Kidney epithelial cell (primary cell): ENCODE measurements around the gene TRDMT1. TPM values are rescaled to one million over a fixed set of nuclear protein-coding genes. Genes with fewer than 3 reads are reported as not detected.
"Not testable (repeated sequence)": the region's sequence is repeated elsewhere in the genome, so short reads cannot be mapped to it uniquely, and the experiment has no call there.

Experiments
- DNase-seq: peaks from one replicate; pipeline ENCODE4 v3.0.0-alpha.2; 2010; ENCODE audit warnings: low read depth
- H3K27me3 ChIP-seq: 2 replicates; pipeline ENCODE4 v1.6.0; 2011; ENCODE audit warnings: low read length; ENCODE audit not compliant: control insufficient read depth, insufficient read depth
- H3K36me3 ChIP-seq: 2 replicates; pipeline ENCODE4 v1.5.1; 2011; ENCODE audit warnings: low read length; ENCODE audit not compliant: control insufficient read depth, insufficient read depth
- H3K4me3 ChIP-seq: 2 replicates; pipeline ENCODE4 v1.5.1; 2011; ENCODE audit warnings: low read depth, mild to moderate bottlenecking, control low read depth, low read length
- CTCF ChIP-seq: IDR thresholded peaks from 2 replicates; pipeline ENCODE4 v1.5.1; 2011; ENCODE audit warnings: mild to moderate bottlenecking, moderate library complexity, low read length, control low read depth, inconsistent platforms; ENCODE audit not compliant: insufficient read depth, poor library complexity, severe bottlenecking
- total RNA-seq: library from RNA; depleted of rRNA; stranded (reverse); fragments of >200 nt; gene quantifications from 2 replicates; pipeline ENCODE4 v1.2.3, GENCODE V29; 2015

The TRDMT1 gene
- total RNA-seq, 1 donor from 2014 or later = 7.4 TPM

GRCh38 chr10:17115683-17116082 is 85.8 kb downstream of the TRDMT1 start:
- DNase-seq = no peak
- Histone ChIP-seq H3K36me3 (no peaks in the 10 kb centered on the region), H3K4me3 (no peak overlapping the region), H3K27me3 (no peaks in the 10 kb centered on the region)
- TF ChIP-seq CTCF = peak; percentile 6

GRCh38 chr10:17114878-17115444 is 86.5 kb downstream of the TRDMT1 start:
- not testable (repeated sequence) for H3K36me3 ChIP-seq, DNase-seq, H3K27me3 ChIP-seq, H3K4me3 ChIP-seq

GRCh38 chr10:17113889-17114540 is 87.5 kb downstream of the TRDMT1 start:
- no peak for TF ChIP-seq CTCF
- no peaks in the 10 kb centered on the region for H3K27me3 ChIP-seq
- no peaks in the 10 kb centered on the region for H3K36me3 ChIP-seq
- H3K4me3 ChIP-seq = no peak overlapping the region
- DNase-seq = no peak

GRCh38 chr10:17113346-17113745 is 88.1 kb downstream of the TRDMT1 start:
- H3K36me3 ChIP-seq = no peaks in the 10 kb centered on the region
- no peak overlapping the region for H3K4me3 ChIP-seq
- no peaks in the 10 kb centered on the region for H3K27me3 ChIP-seq
- no peak for TF ChIP-seq CTCF
- DNase-seq = no peak

- Histone ChIP-seq H3K36me3 (no peaks in the 10 kb centered on the region), H3K27me3 (no peaks in the 10 kb centered on the region), H3K4me3 (no peak overlapping the region)
- no peak for DNase-seq
- no peak for TF ChIP-seq CTCF
Measured at GRCh38 chr10:17112566-17112965, 88.9 kb downstream of the TRDMT1 start.

GRCh38 chr10:17109475-17110207 is 91.8 kb downstream of the TRDMT1 start:
- Histone ChIP-seq H3K4me3 (no peak overlapping the region), H3K27me3 (no peaks in the 10 kb centered on the region), H3K36me3 (no peaks in the 10 kb centered on the region)
- no peak for DNase-seq
- TF ChIP-seq CTCF = no peak
